Measurements from ENCODE around the gene PSKH1.
"Not testable (repeated sequence)": the region's sequence is repeated elsewhere in the genome, so short reads cannot be mapped to it uniquely, and the experiment has no call there.

The PSKH1 gene

GRCh38 chr16:67971111-67971510 is 78.1 kb downstream of the PSKH1 start:
- Mint-ChIP-seq H3K4me3 (peak overlapping the region; percentile 36 to 81 (median 76)), H3K9me3 (no peaks in the 10 kb centered on the region), H3K4me1 (peaks cover 20% of the 10 kb centered on the region), H3K27me3 (ENCODE audit: low read depth) (peaks cover 19% of the 10 kb centered on the region), H3K27ac (peak overlapping the region in 1 of 3 experiments; percentile 65), H3K36me3 (ENCODE audit: low read depth) (no peaks in the 10 kb centered on the region)
- no peak for TF ChIP-seq CTCF (IDR thresholded peaks at IDR 0.05; ENCODE audit: unreplicated experiment in 3 of 3)

DNA sequence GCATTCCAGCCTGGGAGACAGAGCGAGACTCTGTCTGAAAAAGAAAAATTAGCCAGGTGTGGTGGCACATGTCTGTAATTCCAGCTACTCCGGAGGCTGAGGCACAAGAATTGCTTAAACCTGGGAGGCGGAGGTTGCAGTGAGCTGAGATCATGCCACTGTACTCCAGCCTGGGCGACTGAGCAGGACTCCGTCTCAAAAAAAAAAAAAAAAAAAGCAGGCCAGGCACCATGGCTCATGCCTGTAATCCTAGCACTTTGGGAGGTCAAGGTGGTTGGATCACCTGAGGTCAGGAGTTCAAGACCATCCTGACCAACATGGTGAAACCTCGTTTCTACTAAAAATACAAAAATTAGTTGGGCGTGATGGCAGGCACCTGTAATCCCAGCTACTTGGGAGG is 79.2 kb downstream of the PSKH1 start:
- not testable (repeated sequence) for H3K27ac Mint-ChIP-seq; H3K4me1 Mint-ChIP-seq; H3K4me3 Mint-ChIP-seq; H3K36me3 Mint-ChIP-seq (ENCODE audit: low read depth); H3K9me3 Mint-ChIP-seq
- peaks cover 22% of the 10 kb centered on the region for H3K27me3 Mint-ChIP-seq (ENCODE audit: low read depth)

DNA sequence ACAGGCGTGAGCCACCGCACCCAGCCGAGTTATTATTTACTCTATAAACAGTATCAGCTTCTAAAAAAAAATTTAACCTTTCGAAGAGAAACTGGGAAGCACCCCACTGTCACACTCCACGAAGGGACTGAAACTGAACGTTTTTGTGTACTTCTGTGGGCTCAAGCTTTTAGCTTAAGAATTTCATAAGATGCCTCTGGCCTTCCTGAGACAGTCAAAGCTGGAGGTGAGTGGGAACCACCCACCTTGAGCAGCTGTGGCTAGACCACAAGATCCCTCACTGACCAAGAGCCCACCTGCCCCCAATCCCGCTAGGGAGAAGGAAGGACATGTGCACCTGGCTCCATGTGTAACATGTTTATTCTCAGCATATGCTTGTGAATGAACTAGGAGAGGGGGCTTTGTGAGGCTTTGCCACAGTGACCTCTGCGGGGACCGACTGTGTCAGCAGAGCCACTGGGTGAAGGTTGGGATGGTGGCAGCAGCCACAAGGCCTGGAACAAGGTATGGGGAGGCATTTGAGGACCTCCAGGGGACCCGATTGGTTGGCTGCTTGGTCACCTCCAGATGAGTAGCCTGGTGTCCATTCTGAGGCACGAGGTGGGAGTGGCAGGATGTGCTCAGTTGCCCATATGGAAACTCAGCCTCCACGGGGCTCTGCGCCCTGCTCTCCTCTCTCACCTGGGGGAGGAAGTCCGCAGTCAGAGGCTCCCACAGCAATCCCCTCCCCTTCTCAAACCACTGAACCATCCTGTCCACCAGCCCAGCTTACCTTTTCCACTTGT is 82.5 kb downstream of the PSKH1 start:
- H3K27ac Mint-ChIP-seq, result no peak overlapping the region
- peaks cover 25% of the 10 kb centered on the region for H3K27me3 Mint-ChIP-seq (ENCODE audit: low read depth)
- no peak overlapping the region for H3K4me3 Mint-ChIP-seq
- no peak for TF ChIP-seq CTCF (IDR thresholded peaks at IDR 0.05; ENCODE audit: unreplicated experiment in 3 of 3)
- H3K9me3 Mint-ChIP-seq, result no peaks in the 10 kb centered on the region
- H3K36me3 Mint-ChIP-seq (ENCODE audit: low read depth), result no peaks in the 10 kb centered on the region
- no peaks in the 10 kb centered on the region for H3K4me1 Mint-ChIP-seq

DNA sequence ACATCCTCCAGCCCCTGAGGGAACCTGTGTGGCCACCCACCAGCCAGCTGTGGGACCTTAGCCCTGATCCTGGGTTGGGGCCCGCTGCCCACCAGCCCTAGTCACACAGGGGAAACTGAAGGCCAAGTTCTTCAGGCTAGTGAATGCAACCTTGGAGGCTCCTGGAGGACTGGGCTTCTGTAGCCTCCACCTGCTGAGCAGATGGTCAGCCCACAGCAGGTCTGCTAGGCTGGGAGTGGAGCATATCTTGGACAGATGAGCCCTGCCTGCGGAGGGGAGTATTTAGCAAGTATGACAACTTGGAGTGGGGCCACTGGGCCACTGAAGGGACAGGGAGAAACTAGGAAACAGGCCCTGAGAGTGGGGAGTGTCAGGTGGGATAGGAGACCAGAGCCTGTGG is 83.2 kb downstream of the PSKH1 start:
- no peak for TF ChIP-seq CTCF (IDR thresholded peaks at IDR 0.05; ENCODE audit: unreplicated experiment in 3 of 3)
- Mint-ChIP-seq H3K27me3 (ENCODE audit: low read depth) (peaks cover 22% of the 10 kb centered on the region), H3K4me1 (no peaks in the 10 kb centered on the region), H3K9me3 (no peaks in the 10 kb centered on the region), H3K4me3 (no peak overlapping the region), H3K36me3 (ENCODE audit: low read depth) (no peaks in the 10 kb centered on the region), H3K27ac (no peak overlapping the region)

GRCh38 chr16:67977005-67977404 is 84.0 kb downstream of the PSKH1 start:
- Mint-ChIP-seq H3K4me1 (no peaks in the 10 kb centered on the region), H3K36me3 (ENCODE audit: low read depth) (no peaks in the 10 kb centered on the region), H3K9me3 (no peaks in the 10 kb centered on the region), H3K27ac (no peak overlapping the region), H3K4me3 (no peak overlapping the region), H3K27me3 (ENCODE audit: low read depth) (peaks cover 19% of the 10 kb centered on the region)
- TF ChIP-seq CTCF (IDR thresholded peaks at IDR 0.05; ENCODE audit: unreplicated experiment in 3 of 3), result no peak

- Mint-ChIP-seq H3K36me3 (ENCODE audit: low read depth) (no peaks in the 10 kb centered on the region), H3K4me3 (no peak overlapping the region), H3K27ac (no peak overlapping the region), H3K9me3 (no peaks in the 10 kb centered on the region), H3K27me3 (ENCODE audit: low read depth) (peaks cover 19% of the 10 kb centered on the region), H3K4me1 (no peaks in the 10 kb centered on the region)
- TF ChIP-seq CTCF (IDR thresholded peaks at IDR 0.05; ENCODE audit: unreplicated experiment in 3 of 3), result no peak
Observed at GRCh38 chr16:67977469-67978227, 84.6 kb downstream of the PSKH1 start.
